ENCODE data around the gene HLTF.
"Not testable (repeated sequence)": the region's sequence is repeated elsewhere in the genome, so short reads cannot be mapped to it uniquely, and the experiment has no call there.

Gene HLTF

GRCh38 chr3:149086232-149086988, at the start of gene HLTF:
Gene HLTF, minus strand, starts transcription at chr3:149086533. Its CDS starts 197 bp downstream, at chr3:149086336.
- peak; percentile 85 for DNase-seq (ENCODE audit: low spot score)

- no peak for DNase-seq (ENCODE audit: low spot score)
Observed at GRCh38 chr3:149134575-149134974, 48.2 kb upstream of the HLTF start.

- no peak for DNase-seq (ENCODE audit: low spot score)
Observed at GRCh38 chr3:149131589-149131988, 45.3 kb upstream of the HLTF start.

GRCh38 chr3:149129326-149130205, 43.2 kb upstream of the HLTF start, which contains the start of gene HPS3:
Gene HPS3, plus strand, starts transcription at chr3:149129638. Its CDS starts 86 bp downstream, at chr3:149129724.
- peak; percentile 70 for DNase-seq (ENCODE audit: low spot score)

- no peak for DNase-seq (ENCODE audit: low spot score)
Observed at GRCh38 chr3:149128821-149129220, 42.5 kb upstream of the HLTF start.

- DNase-seq (ENCODE audit: low spot score) = no peak
Observed at GRCh38 chr3:149122721-149123578, 36.6 kb upstream of the HLTF start.

- DNase-seq (ENCODE audit: low spot score) = peak; percentile 43
Observed at GRCh38 chr3:149120051-149120972, 34.0 kb upstream of the HLTF start.

- DNase-seq (ENCODE audit: low spot score) = no peak
Observed at GRCh38 chr3:149119466-149119865, 33.1 kb upstream of the HLTF start.

- DNase-seq (ENCODE audit: low spot score) = no peak
Observed at GRCh38 chr3:149118724-149119123, 32.4 kb upstream of the HLTF start.

- DNase-seq (ENCODE audit: low spot score) = no peak
Observed at GRCh38 chr3:149115114-149115513, 28.8 kb upstream of the HLTF start.

GRCh38 chr3:149114458-149114857, 28.1 kb upstream of the HLTF start:
- DNase-seq (ENCODE audit: low spot score) = no peak

GRCh38 chr3:149104484-149104883, 18.2 kb upstream of the HLTF start:
- DNase-seq (ENCODE audit: low spot score) = no peak

- no peak for DNase-seq (ENCODE audit: low spot score)
Observed at GRCh38 chr3:149101641-149102040, 15.3 kb upstream of the HLTF start.

GRCh38 chr3:149101154-149101553, 14.8 kb upstream of the HLTF start:
- no peak for DNase-seq (ENCODE audit: low spot score)

- not testable (repeated sequence) for DNase-seq (ENCODE audit: low spot score)
Observed at GRCh38 chr3:149097987-149098386, 11.7 kb upstream of the HLTF start.

GRCh38 chr3:149095487-149095886, 9.2 kb upstream of the HLTF start:
- DNase-seq (ENCODE audit: low spot score) = no peak

- DNase-seq (ENCODE audit: low spot score) = no peak
Observed at GRCh38 chr3:149091983-149092382, 5.7 kb upstream of the HLTF start.

GRCh38 chr3:149090907-149091306, 4.6 kb upstream of the HLTF start:
- no peak for DNase-seq (ENCODE audit: low spot score)

GRCh38 chr3:149090461-149090860, 4.1 kb upstream of the HLTF start:
- no peak for DNase-seq (ENCODE audit: low spot score)

- DNase-seq (ENCODE audit: low spot score) = no peak
Observed at GRCh38 chr3:149089395-149089794, 3.1 kb upstream of the HLTF start.

GRCh38 chr3:149087208-149087607, 875 bp upstream of the HLTF start:
- DNase-seq (ENCODE audit: low spot score) = no peak

Measured in HuH-7.5 (cell line).